IgD-negative memory B cell (primary cell): ENCODE results near the gene CACNB2. TPM values are rescaled to one million over a fixed set of nuclear protein-coding genes. Genes with fewer than 3 reads are reported as not detected.

ENCODE experiments used
- H3K27ac Mint-ChIP-seq, 3 donors: one replicate each; pipeline ENCODE4 v1.8.0; 2020 to 2022; ENCODE audit warnings: mild to moderate bottlenecking in 3 of 3, mixed read lengths in 3 of 3, moderate library complexity in 1 of 3
- H3K27me3 Mint-ChIP-seq: one replicate; pipeline ENCODE4 v1.8.0; 2021; ENCODE audit warnings: mixed read lengths
- H3K36me3 Mint-ChIP-seq: one replicate; pipeline ENCODE4 v1.8.0; 2020; ENCODE audit warnings: mild to moderate bottlenecking, mixed read lengths
- H3K4me1 Mint-ChIP-seq, 3 donors: one replicate each; pipeline ENCODE4 v1.8.0; 2020 to 2022; ENCODE audit warnings: mixed read lengths in 3 of 3, mild to moderate bottlenecking in 1 of 3
- H3K4me3 Mint-ChIP-seq, 4 donors: one replicate each; pipeline ENCODE4 v1.8.0; 2020 to 2022; ENCODE audit warnings: mild to moderate bottlenecking in 4 of 4, mixed read lengths in 4 of 4, moderate library complexity in 3 of 4
- H3K9me3 Mint-ChIP-seq, 3 donors: one replicate each; pipeline ENCODE4 v1.8.0; 2020 to 2021; ENCODE audit warnings: mixed read lengths in 3 of 3, mild to moderate bottlenecking in 1 of 3
- polyA plus RNA-seq: library from polyadenylated mRNA; unstranded; fragments of 300-500 nt; fragmentation: Illumina TruSeq; gene quantifications from one replicate; pipeline ENCODE4 v1.2.3, GENCODE V29; 2021

The CACNB2 gene
- polyA plus RNA-seq, 1 donor from 2014 or later: 0.79 TPM

- H3K27me3 Mint-ChIP-seq: peaks cover 5% of the 10 kb centered on the region
Observed at GRCh38 chr10:18254086-18254485, 113.9 kb downstream of the CACNB2 start.

GRCh38 chr10:18254692-18255091 lies 114.5 kb downstream of the CACNB2 start:
- H3K9me3 Mint-ChIP-seq: peaks cover 0 to 3% (median 2%) of the 10 kb centered on the region in 3 donors
- peaks cover 5% of the 10 kb centered on the region for H3K27me3 Mint-ChIP-seq
- H3K36me3 Mint-ChIP-seq: peaks cover 2% of the 10 kb centered on the region
- no peak overlapping the region for H3K4me3 Mint-ChIP-seq
- H3K27ac Mint-ChIP-seq: no peak overlapping the region
- H3K4me1 Mint-ChIP-seq: no peaks in the 10 kb centered on the region

More at GRCh38 chr10:18254086-18254485, 113.9 kb downstream of the CACNB2 start:
- no peaks in the 10 kb centered on the region for H3K4me1 Mint-ChIP-seq
- H3K36me3 Mint-ChIP-seq: peaks cover 2% of the 10 kb centered on the region
- no peak overlapping the region for H3K4me3 Mint-ChIP-seq
- peaks cover 0 to 3% (median 2%) of the 10 kb centered on the region in 3 donors for H3K9me3 Mint-ChIP-seq
- H3K27ac Mint-ChIP-seq: no peak overlapping the region

- Mint-ChIP-seq H3K4me3 (no peak overlapping the region), H3K36me3 (no peaks in the 10 kb centered on the region), H3K4me1 (no peaks in the 10 kb centered on the region), H3K27ac (no peak overlapping the region), H3K27me3 (peaks cover 2% of the 10 kb centered on the region), H3K9me3 (peaks cover 0 to 3% (median 0%) of the 10 kb centered on the region in 3 donors)
Observed at GRCh38 chr10:18260310-18260922, 120.2 kb downstream of the CACNB2 start.

- no peaks in the 10 kb centered on the region for H3K36me3 Mint-ChIP-seq
- no peak overlapping the region for H3K27ac Mint-ChIP-seq
- H3K9me3 Mint-ChIP-seq: peaks cover 0 to 3% (median 0%) of the 10 kb centered on the region in 3 donors
- no peak overlapping the region for H3K4me3 Mint-ChIP-seq
- H3K27me3 Mint-ChIP-seq: peaks cover 2% of the 10 kb centered on the region
- no peaks in the 10 kb centered on the region for H3K4me1 Mint-ChIP-seq
Observed at GRCh38 chr10:18261063-18261610, 120.9 kb downstream of the CACNB2 start.

- Mint-ChIP-seq H3K9me3 (peaks cover 0 to 3% (median 0%) of the 10 kb centered on the region in 3 donors), H3K27me3 (peaks cover 2% of the 10 kb centered on the region), H3K27ac (no peak overlapping the region), H3K36me3 (no peaks in the 10 kb centered on the region), H3K4me3 (no peak overlapping the region), H3K4me1 (no peaks in the 10 kb centered on the region)
Observed at GRCh38 chr10:18261768-18262231, 121.6 kb downstream of the CACNB2 start.

GRCh38 chr10:18264466-18265050 lies 124.3 kb downstream of the CACNB2 start:
- H3K9me3 Mint-ChIP-seq: peaks cover 0 to 1% (median 0%) of the 10 kb centered on the region in 3 donors
- no peak overlapping the region for H3K4me3 Mint-ChIP-seq
- H3K36me3 Mint-ChIP-seq: no peaks in the 10 kb centered on the region
- no peaks in the 10 kb centered on the region for H3K27me3 Mint-ChIP-seq
- no peak overlapping the region for H3K27ac Mint-ChIP-seq
- H3K4me1 Mint-ChIP-seq: no peaks in the 10 kb centered on the region

- Mint-ChIP-seq H3K27ac (no peak overlapping the region), H3K36me3 (no peaks in the 10 kb centered on the region), H3K9me3 (no peaks in the 10 kb centered on the region), H3K27me3 (peaks cover under 1% of the 10 kb centered on the region), H3K4me1 (no peaks in the 10 kb centered on the region), H3K4me3 (no peak overlapping the region)
Observed at GRCh38 chr10:18268005-18268404, 127.8 kb downstream of the CACNB2 start.

GRCh38 chr10:18271491-18271890 lies 131.3 kb downstream of the CACNB2 start:
- Mint-ChIP-seq H3K27ac (no peak overlapping the region), H3K9me3 (no peaks in the 10 kb centered on the region), H3K4me3 (no peak overlapping the region), H3K36me3 (no peaks in the 10 kb centered on the region), H3K4me1 (no peaks in the 10 kb centered on the region), H3K27me3 (peaks cover 4% of the 10 kb centered on the region)

- H3K4me3 Mint-ChIP-seq: no peak overlapping the region
Observed at GRCh38 chr10:18273039-18273438, 132.8 kb downstream of the CACNB2 start.

GRCh38 chr10:18278181-18278580 lies 138.0 kb downstream of the CACNB2 start:
- peaks cover 0 to 4% (median 0%) of the 10 kb centered on the region in 3 donors for H3K9me3 Mint-ChIP-seq
- no peaks in the 10 kb centered on the region for H3K4me1 Mint-ChIP-seq
- H3K4me3 Mint-ChIP-seq: no peak overlapping the region
- H3K27ac Mint-ChIP-seq: no peak overlapping the region
- H3K36me3 Mint-ChIP-seq: no peaks in the 10 kb centered on the region
- peaks cover 1% of the 10 kb centered on the region for H3K27me3 Mint-ChIP-seq

More at GRCh38 chr10:18273039-18273438, 132.8 kb downstream of the CACNB2 start:
- peaks cover 0 to 4% (median 0%) of the 10 kb centered on the region in 3 donors for H3K9me3 Mint-ChIP-seq
- H3K27me3 Mint-ChIP-seq: peaks cover 4% of the 10 kb centered on the region
- H3K36me3 Mint-ChIP-seq: no peaks in the 10 kb centered on the region
- no peaks in the 10 kb centered on the region for H3K4me1 Mint-ChIP-seq
- H3K27ac Mint-ChIP-seq: no peak overlapping the region

GRCh38 chr10:18279173-18279572 lies 138.9 kb downstream of the CACNB2 start:
- no peaks in the 10 kb centered on the region for H3K27me3 Mint-ChIP-seq

GRCh38 chr10:18282094-18282493 lies 141.9 kb downstream of the CACNB2 start:
- Mint-ChIP-seq H3K4me1 (no peaks in the 10 kb centered on the region), H3K27me3 (no peaks in the 10 kb centered on the region), H3K27ac (no peak overlapping the region), H3K36me3 (no peaks in the 10 kb centered on the region), H3K4me3 (no peak overlapping the region), H3K9me3 (peaks cover 0 to under 1% (median 0%) of the 10 kb centered on the region in 3 donors)

More at GRCh38 chr10:18279173-18279572, 138.9 kb downstream of the CACNB2 start:
- Mint-ChIP-seq H3K4me1 (no peaks in the 10 kb centered on the region), H3K27ac (no peak overlapping the region), H3K4me3 (no peak overlapping the region), H3K36me3 (no peaks in the 10 kb centered on the region), H3K9me3 (peaks cover 0 to 4% (median 0%) of the 10 kb centered on the region in 3 donors)

- Mint-ChIP-seq H3K9me3 (no peaks in the 10 kb centered on the region), H3K36me3 (no peaks in the 10 kb centered on the region), H3K27me3 (peaks cover 2% of the 10 kb centered on the region), H3K4me3 (no peak overlapping the region), H3K27ac (no peak overlapping the region), H3K4me1 (peaks cover 0 to 9% (median 2%) of the 10 kb centered on the region in 3 donors)
Observed at GRCh38 chr10:18290651-18291313, 150.6 kb downstream of the CACNB2 start.

GRCh38 chr10:18293536-18294510 lies 153.6 kb downstream of the CACNB2 start:
- Mint-ChIP-seq H3K27me3 (peaks cover 2% of the 10 kb centered on the region), H3K4me3 (no peak overlapping the region), H3K36me3 (no peaks in the 10 kb centered on the region), H3K27ac (no peak overlapping the region), H3K9me3 (no peaks in the 10 kb centered on the region), H3K4me1 (peaks cover 0 to 9% (median 2%) of the 10 kb centered on the region in 3 donors)
